Hepatocyte (in vitro differentiated cells): ENCODE results near the gene RPS6KA4. TPM values are rescaled to one million over a fixed set of nuclear protein-coding genes. Genes with fewer than 3 reads are reported as not detected.
A peak's percentile ranks its signal among the peaks of the same experiment; 100 is the strongest.

Experiments
- DNase-seq: peaks from one replicate; pipeline ENCODE4 v3.0.0-alpha.2; 2016; ENCODE audit warnings: low spot score
- H2AFZ ChIP-seq: fragments of 200-600 bp; sonication (generic); 2 replicates; pipeline ENCODE4 v1.6.0; 2016; ENCODE audit warnings: antibody characterized with exemption, mild to moderate bottlenecking
- H3K27ac ChIP-seq: fragments of 200-600 bp; sonication (generic); 2 replicates; pipeline ENCODE4 v1.5.1; 2016; ENCODE audit warnings: mild to moderate bottlenecking
- H3K27me3 ChIP-seq: fragments of 200-600 bp; sonication (generic); 2 replicates; pipeline ENCODE4 v1.6.1; 2016
- H3K36me3 ChIP-seq: fragments of 200-600 bp; sonication (generic); replicated peaks from 2 replicates; pipeline ENCODE4 v1.5.1; 2016; ENCODE audit warnings: low read depth; ENCODE audit not compliant: insufficient read depth
- H3K4me1 ChIP-seq: fragments of 200-600 bp; sonication (generic); 2 replicates; pipeline ENCODE4 v1.5.1; 2016; ENCODE audit warnings: mild to moderate bottlenecking, moderate library complexity; ENCODE audit not compliant: insufficient read depth
- H3K4me2 ChIP-seq: fragments of 200-600 bp; sonication (generic); 2 replicates; pipeline ENCODE4 v1.6.0; 2016
- H3K4me3 ChIP-seq: fragments of 200-600 bp; sonication (generic); 2 replicates; pipeline ENCODE4 v1.5.1; 2016; ENCODE audit warnings: mild to moderate bottlenecking
- H3K79me2 ChIP-seq: fragments of 200-600 bp; sonication (generic); 2 replicates; pipeline ENCODE4 v1.6.0; 2017; ENCODE audit warnings: mild to moderate bottlenecking
- H3K9me2 ChIP-seq: fragments of 200-600 bp; sonication (generic); replicated peaks from 2 replicates; pipeline ENCODE4 v1.6.0; 2017; ENCODE audit warnings: mild to moderate bottlenecking; ENCODE audit not compliant: insufficient read depth
- H3K9me3 ChIP-seq: fragments of 200-600 bp; sonication (generic); 2 replicates; pipeline ENCODE4 v1.5.1; 2016; ENCODE audit warnings: low read depth, mild to moderate bottlenecking
- H4K20me1 ChIP-seq: fragments of 200-600 bp; sonication (generic); 2 replicates; pipeline ENCODE4 v1.6.0; 2016; ENCODE audit warnings: mild to moderate bottlenecking; ENCODE audit not compliant: insufficient read depth, poor library complexity, severe bottlenecking
- CTCF ChIP-seq: fragments of 200-600 bp; sonication (generic); IDR thresholded peaks from 2 replicates; pipeline ENCODE4 v1.5.1; 2016; ENCODE audit warnings: antibody characterized with exemption, mild to moderate bottlenecking; ENCODE audit not compliant: poor library complexity
- EZH2 ChIP-seq: fragments of 200-600 bp; sonication (generic); IDR thresholded peaks from 2 replicates; pipeline ENCODE4 v1.6.1; 2016; ENCODE audit warnings: antibody characterized with exemption, mild to moderate bottlenecking, borderline replicate concordance
- EZH2phosphoT487 ChIP-seq: fragments of 200-600 bp; sonication (generic); IDR thresholded peaks from one replicate; pipeline ENCODE4 v1.6.1; 2018; ENCODE audit warnings: antibody characterized with exemption, mild to moderate bottlenecking, low read depth, moderate library complexity; ENCODE audit not compliant: unreplicated experiment, severe bottlenecking
- WGBS: methylation state at CpG from one replicate; pipeline ENCODE4 v1.1.6; 2016; ENCODE audit warnings: low lambda C conversion rate; ENCODE audit errors: missing lambda C conversion rate; 5-methylcytosine and 5-hydroxymethylcytosine counted together
- polyA plus RNA-seq: library from polyadenylated mRNA; unstranded; fragments of >200 nt; fragmentation: Nextera tagmentation; extraction: Ambion mirVana; gene quantifications from 2 replicates; pipeline ENCODE4 v1.2.1, GENCODE V29; 2016
- total RNA-seq: library from RNA; depleted of rRNA; stranded (reverse); fragments of >200 nt; gene quantifications from 2 replicates; pipeline ENCODE4 v1.2.3, GENCODE V29; 2014

RPS6KA4 gene
- total and polyA plus RNA-seq, 2 experiments from 2014 or later, result 35.9 to 44.0 TPM

GRCh38 chr11:64334764-64335735 is 23.9 kb upstream of the RPS6KA4 start:
- 43% methylated on average over 13 of the region's 13 CpGs for WGBS
- no peaks in the 10 kb centered on the region for H3K9me2 ChIP-seq
- H4K20me1 ChIP-seq, result no peaks in the 10 kb centered on the region
- no peak overlapping the region for H3K4me2 ChIP-seq
- H3K4me3 ChIP-seq, result no peak overlapping the region
- no peak overlapping the region for H2AFZ ChIP-seq
- H3K79me2 ChIP-seq, result no peaks in the 10 kb centered on the region
- H3K4me1 ChIP-seq, result peaks cover 5% of the 10 kb centered on the region
- no peaks in the 10 kb centered on the region for H3K27me3 ChIP-seq
- H3K9me3 ChIP-seq, result no peaks in the 10 kb centered on the region
- no peaks in the 10 kb centered on the region for H3K36me3 ChIP-seq
- TF ChIP-seq EZH2phosphoT487, result no peak
- no peak for TF ChIP-seq CTCF
- TF ChIP-seq EZH2, result no peak
- H3K27ac ChIP-seq, result peak overlapping the region; percentile 74
- peak; percentile 92 for DNase-seq

- Histone ChIP-seq H3K9me3 (no peaks in the 10 kb centered on the region), H4K20me1 (no peaks in the 10 kb centered on the region), H2AFZ (no peak overlapping the region), H3K4me1 (peaks cover 5% of the 10 kb centered on the region), H3K27me3 (no peaks in the 10 kb centered on the region), H3K4me3 (no peak overlapping the region), H3K27ac (no peak overlapping the region), H3K4me2 (no peak overlapping the region), H3K36me3 (no peaks in the 10 kb centered on the region), H3K9me2 (no peaks in the 10 kb centered on the region), H3K79me2 (no peaks in the 10 kb centered on the region)
- TF ChIP-seq EZH2phosphoT487, result no peak
- no peak for TF ChIP-seq EZH2
- TF ChIP-seq CTCF, result no peak
- no peak for DNase-seq
- WGBS, result 81% methylated on average over 8 of the region's 8 CpGs
Observed at GRCh38 chr11:64337538-64338249, 21.3 kb upstream of the RPS6KA4 start.

GRCh38 chr11:64338716-64339115 is 20.2 kb upstream of the RPS6KA4 start:
- Histone ChIP-seq H3K4me2 (no peak overlapping the region), H3K36me3 (no peaks in the 10 kb centered on the region), H3K9me3 (no peaks in the 10 kb centered on the region), H3K9me2 (no peaks in the 10 kb centered on the region), H4K20me1 (no peaks in the 10 kb centered on the region), H3K27ac (no peak overlapping the region), H3K79me2 (no peaks in the 10 kb centered on the region), H3K4me1 (peaks cover 5% of the 10 kb centered on the region), H2AFZ (no peak overlapping the region), H3K27me3 (no peaks in the 10 kb centered on the region), H3K4me3 (no peak overlapping the region)
- no peak for TF ChIP-seq EZH2
- WGBS, result 89% methylated on average over 8 of the region's 8 CpGs
- no peak for DNase-seq

DNA sequence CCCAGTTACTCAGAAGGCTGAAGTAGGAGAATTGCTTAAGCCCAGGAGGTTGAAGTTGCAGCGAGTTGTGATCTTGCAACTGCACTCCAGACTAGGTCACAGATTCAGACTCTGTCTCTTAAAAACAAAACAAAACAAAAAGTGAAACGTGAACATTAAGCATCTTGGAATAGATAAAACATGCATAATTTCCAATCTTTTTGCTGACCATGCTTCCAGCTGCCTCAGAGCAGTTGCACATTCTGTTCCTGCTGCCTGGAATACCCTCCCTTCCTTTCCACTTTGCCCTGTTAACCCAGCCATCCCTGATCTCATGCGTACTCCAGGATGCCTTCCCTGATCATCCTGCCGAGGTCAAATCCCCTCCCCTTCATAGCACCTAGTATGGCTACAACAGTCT is 19.7 kb upstream of the RPS6KA4 start:
- peaks cover 5% of the 10 kb centered on the region for H3K4me1 ChIP-seq
- no peak overlapping the region for H3K4me3 ChIP-seq
- 79% methylated on average over 4 of the region's 4 CpGs for WGBS
- no peaks in the 10 kb centered on the region for H3K9me3 ChIP-seq
- H3K79me2 ChIP-seq, result no peaks in the 10 kb centered on the region
- H2AFZ ChIP-seq, result no peak overlapping the region
- no peak for TF ChIP-seq EZH2phosphoT487
- no peak for TF ChIP-seq EZH2
- no peak for TF ChIP-seq CTCF
- DNase-seq, result no peak
- H3K36me3 ChIP-seq, result no peaks in the 10 kb centered on the region
- H3K9me2 ChIP-seq, result no peaks in the 10 kb centered on the region
- H3K27me3 ChIP-seq, result no peaks in the 10 kb centered on the region
- H4K20me1 ChIP-seq, result no peaks in the 10 kb centered on the region
- H3K27ac ChIP-seq, result no peak overlapping the region
- H3K4me2 ChIP-seq, result no peak overlapping the region
